Measurements from ENCODE around the gene NME1.

- TF ChIP-seq GATA2 (IDR thresholded peaks at IDR 0.05; ENCODE audit: low read depth, low read length) (no peak), GATA3 (IDR thresholded peaks at IDR 0.05; ENCODE audit: low read depth, low read length) (no peak)
These were observed 4.2 kb upstream of the NME1 start for GRCh38 chr17:51149163-51149562.

Measured in SH-SY5Y (cell line).